ENCODE measurements around the gene ZNF627.
"Not testable (repeated sequence)": the region's sequence is repeated elsewhere in the genome, so short reads cannot be mapped to it uniquely, and the experiment has no call there.

The ZNF627 gene

DNA sequence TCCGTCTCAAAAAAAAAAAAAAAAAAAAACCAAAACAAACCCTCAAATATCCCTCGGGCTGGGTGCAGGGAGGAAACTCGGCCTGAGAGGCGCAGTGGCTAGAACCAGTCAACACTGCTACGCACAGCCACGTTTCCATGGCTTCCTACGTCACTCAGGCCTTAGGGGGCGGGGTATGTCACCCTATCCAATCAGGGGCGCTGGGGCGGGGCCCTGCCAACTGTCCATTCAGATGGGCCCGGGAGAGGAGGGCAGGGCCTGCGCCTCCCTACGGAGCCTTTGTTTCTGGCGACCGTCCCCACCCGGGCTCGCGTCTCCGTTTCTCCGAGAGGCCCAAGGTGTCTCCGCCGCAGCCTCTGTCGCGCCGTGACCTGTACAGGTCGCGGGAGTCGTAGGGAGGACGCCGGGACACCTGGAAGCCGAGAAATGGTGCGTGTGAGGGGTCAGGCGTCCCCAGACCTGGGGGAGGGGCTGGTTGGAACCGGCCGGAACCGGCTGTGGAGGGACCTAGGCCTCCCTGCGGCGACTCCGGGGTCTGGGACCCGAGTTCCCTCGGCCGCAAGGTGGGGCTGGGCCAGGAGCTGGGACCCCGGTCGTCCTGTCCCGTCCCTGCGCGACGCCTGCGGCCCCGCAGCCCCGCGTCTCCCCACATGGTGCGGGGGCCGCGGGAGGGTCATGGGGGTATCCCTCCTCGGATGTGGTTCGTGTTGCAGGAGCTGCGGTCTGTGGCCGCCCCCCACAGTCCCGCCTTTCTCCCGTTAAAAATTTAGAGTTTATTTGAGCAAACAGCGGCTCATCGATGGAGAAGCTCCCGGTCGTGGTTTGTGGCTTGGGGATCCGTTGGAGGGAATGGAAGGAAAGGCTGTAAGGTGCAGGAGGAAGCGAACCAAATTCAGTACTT is at the start of gene ZNF627:
ZNF627 (plus strand) TSS at position 282 of the 901 bp plus-strand sequence; CDS start at position 427, 145 bp downstream.
- peak; percentile 97 for DNase-seq

DNA sequence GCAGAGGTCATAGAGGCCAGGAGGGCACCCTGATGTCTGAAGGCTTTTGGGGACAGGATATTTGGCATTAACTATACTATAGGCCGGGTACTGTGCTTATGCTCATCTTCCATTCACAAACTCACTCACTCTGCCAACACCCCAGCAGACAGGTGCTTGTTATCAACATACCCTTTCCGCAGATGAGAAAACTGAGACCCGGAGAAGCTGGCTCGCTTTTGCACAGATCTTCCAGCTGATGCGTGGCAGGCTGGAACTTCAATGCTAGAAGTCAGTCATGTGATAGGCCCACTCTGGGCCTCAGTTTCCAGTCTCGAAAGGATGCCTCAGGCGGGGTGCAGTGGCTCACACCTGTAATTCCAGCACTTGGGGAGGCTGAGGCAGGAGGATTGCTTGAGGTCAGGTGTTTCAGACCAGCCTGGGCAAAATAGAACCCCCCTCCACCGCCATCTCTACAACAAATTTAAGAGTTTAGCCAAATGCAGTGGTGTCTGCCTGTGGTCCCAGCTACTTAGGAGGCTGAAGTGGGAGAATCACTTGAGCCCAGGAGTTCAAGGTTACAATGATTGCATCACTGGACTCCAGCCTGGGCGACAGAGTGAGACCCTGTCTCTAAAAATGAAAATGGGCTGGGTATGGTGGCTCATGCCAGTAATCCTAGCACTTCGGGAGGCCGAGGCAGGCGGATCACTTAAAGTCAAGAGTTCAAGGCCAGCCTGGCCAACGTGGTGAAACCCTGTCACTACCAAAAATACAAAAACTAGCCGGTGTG is 49.2 kb upstream of the ZNF627 start:
- DNase-seq = no peak

DNA sequence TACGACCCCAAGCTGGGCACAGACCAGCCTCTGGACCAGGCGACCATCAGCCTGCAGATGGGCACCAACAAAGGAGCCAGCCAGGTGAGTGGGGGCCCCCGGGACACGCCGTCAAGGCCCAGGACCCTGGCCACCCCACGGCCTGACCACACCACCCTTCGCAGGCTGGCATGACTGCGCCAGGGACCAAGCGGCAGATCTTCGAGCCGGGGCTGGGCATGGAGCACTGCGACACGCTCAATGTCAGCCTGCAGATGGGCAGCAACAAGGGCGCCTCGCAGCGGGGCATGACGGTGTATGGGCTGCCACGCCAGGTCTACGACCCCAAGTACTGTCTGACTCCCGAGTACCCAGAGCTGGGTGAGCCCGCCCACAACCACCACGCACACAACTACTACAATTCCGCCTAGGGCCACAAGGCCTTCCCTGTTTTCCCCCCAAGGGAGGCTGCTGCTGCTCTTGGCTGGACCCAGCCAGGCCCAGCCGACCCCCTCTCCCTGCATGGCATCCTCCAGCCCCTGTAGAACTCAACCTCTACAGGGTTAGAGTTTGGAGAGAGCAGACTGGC is 47.8 kb upstream of the ZNF627 start:
- no peak for DNase-seq

DNA sequence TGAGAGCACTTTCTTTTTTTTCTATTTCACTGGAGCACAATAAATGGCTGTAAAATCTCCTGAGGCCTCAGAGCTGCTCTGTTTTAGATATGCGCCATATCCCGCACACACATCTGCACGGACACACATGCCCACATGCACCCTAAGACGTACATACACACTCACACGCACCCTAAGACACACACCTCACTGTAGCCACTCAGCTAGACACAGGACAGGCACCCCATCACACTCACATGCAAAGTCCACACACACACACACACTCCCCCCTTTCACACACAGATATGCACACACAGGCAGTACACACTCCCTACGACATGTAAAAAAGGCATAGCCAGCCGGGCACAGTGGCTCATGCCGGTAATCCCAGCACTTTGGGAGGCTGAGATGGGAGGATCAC is 47.0 kb upstream of the ZNF627 start:
- DNase-seq = no peak

DNA sequence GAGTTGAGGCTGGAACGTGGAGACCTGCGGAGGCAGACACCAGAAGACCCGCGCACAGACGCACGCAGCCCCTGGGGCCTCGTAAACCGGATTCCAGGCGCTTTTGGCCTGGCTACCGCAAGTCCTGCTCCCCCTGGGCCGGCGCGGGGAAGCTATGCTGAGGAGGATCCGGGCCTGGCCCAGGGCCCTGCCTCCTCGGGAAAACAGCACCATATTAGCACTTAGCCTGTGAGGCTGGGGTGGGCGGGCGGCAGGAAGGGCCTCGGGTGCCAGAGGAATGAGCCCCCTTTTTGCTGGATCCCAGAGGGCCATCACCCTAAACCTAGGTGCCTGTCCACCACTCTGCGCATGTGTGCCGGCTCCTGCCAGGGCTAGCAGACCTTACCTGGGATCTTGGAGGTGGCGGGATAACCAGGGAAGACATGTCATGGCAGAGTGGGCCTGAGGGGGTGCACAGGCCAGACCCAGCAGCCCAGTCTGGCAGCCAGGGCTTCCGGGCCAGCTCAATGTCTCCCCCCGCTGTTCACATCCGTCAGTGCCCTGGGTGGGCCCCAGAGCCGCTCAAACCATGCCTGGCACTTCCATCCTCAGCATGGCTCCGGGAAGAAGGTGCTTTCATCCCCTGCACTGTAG is 45.6 kb upstream of the ZNF627 start:
- no peak for DNase-seq

GRCh38 chr19:11552666-11553372 is 44.5 kb upstream of the ZNF627 start:
- DNase-seq = no peak

- DNase-seq = no peak
Measured at GRCh38 chr19:11554160-11554559, 43.1 kb upstream of the ZNF627 start.

DNA sequence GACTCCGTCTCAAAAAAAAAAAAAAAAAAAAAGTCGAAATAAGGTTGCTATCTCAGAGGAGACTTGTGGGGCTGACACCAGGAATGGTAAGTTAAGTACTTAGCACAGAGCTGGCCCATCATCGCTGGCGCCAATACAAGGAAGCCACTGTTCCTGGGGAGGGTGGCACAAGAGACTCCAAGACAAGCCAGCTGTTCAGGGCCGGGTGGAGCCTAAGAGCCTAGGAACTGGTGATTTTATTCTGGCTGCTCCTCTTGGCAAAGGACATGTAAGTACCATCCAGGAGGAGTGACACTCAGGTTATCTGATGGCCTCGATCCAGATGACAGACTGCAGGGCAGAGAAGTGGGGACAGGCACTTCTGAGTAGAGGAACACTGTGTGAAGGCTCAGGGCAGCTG is 42.0 kb upstream of the ZNF627 start:
- DNase-seq = no peak

DNA sequence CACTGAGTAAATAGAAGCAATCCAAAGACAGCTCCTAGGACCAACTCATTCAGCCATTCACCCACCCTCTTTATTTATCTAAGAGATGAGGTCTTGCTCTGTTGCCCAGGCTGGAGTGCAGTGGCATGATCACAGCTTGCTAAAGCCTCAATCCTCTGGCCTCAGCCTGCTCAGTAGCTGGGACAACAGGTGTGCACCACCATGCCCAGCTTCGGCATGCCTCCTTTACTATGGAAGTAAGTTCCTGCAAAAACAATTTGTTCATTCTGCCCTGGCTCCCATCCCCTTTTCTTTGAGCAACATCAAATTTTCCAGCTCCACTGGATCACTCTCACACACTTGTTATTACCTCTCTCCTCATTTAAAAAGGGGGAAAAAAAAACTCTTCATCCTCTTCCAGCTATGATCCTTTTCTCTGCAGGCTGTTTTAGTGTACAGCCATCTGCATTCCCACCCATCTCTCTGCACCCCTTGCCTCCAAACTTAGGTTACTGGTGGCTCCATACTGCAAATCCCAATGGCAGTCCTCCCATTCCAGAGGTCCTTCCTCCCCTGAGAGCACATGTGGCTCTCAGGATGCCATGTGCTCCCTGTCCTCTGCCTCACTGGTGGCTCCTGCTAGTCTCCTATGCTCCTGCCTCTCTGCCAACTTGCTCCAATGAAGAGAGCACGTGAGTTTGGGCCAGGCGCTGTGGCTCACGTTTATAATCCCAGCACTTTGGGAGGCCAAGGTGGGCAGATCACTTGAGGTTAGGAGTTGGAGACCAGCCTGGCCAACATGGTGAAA is 40.5 kb upstream of the ZNF627 start:
- no peak for DNase-seq

DNA sequence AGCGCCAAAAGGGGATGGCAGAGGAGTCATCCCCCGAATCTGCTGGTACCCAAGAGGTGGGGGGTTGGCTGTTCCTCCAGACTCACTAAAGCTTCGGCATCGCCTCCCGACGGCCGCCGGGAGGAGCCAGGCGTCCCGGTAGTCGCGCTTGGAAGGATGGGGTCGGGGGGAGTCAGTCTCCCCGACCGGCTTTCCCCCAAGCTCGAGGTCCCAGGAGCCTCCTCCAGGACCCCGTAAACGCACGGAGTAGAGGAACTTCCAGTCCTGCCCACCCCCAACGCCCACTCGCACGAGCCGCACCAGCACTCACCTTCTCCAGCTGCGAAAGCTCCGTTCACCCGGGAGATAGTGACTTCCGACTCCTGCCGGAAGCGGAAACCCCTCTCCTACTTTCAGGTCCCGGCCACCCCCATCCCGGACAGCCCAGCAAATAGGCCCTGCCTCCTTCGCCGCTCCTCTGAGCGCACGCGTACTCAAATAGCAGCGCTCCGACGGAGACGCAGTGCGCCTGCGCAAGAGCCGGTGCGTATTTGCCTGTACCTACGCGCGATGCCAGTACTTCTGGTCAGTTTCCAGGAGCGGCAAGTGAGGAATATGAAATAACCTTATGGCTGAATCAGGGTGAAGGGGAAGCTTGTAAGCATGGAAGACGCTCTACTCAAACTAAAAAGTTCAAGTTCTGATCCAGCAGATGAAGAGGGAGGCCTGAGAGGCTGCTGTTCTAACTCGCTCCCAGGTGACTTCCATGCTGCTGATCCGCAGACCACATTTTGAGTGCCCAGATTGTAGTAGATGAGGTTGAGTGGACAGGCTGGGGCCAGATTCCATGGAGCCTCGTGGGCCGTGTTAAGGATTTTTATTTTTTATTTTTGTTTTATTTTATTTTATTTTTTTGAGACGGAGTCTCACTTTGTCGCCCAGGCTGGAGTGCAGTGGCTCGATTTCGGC is 38.1 kb upstream of the ZNF627 start, which contains the start of gene ELOF1:
ELOF1 (minus strand) TSS at position 350 of the 948 bp plus-strand sequence. CDS start 4,883 bp downstream, outside the sequence.
- peak; percentile 96 for DNase-seq

GRCh38 chr19:11560404-11561051 is 36.8 kb upstream of the ZNF627 start:
- peak; percentile 32 for DNase-seq

DNA sequence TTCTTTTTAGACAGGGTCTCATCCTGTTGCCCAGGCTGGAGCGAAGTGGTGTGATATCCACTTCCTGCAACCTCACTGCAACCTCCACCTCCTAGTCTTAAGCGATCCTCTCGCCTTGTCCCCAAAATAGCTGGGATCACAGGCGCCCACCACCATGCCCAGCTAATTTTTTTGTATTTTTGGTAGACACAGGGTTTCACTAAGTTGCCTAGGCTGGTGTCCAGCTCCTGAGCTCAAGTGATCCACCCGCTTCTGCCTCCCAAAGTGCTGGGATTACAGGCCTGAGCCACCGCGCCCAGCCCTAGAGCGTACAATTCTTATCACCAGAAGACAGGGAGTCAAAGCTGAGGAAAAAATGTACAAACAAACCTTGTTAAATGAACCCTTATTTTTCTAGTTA is 33.8 kb upstream of the ZNF627 start:
- DNase-seq = no peak

- not testable (repeated sequence) for DNase-seq
Measured at GRCh38 chr19:11564082-11564807, 33.0 kb upstream of the ZNF627 start.

DNA sequence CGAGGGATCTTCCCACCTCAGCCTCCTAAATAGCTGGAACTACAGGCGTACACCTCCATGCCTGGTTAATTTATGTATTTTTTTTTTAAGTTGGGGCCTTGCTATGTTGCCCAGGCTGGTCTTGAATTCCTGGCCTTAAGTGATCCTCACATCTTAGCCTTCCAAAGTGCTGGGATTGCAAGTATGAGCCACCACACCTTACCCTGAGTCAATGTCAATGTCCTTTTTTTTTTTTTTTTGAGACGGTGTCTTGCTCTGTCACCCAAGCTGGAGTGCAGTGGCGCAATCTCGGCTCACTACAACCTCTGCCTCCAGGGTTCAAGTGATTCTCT is 31.7 kb upstream of the ZNF627 start:
- DNase-seq = not testable (repeated sequence)

DNA sequence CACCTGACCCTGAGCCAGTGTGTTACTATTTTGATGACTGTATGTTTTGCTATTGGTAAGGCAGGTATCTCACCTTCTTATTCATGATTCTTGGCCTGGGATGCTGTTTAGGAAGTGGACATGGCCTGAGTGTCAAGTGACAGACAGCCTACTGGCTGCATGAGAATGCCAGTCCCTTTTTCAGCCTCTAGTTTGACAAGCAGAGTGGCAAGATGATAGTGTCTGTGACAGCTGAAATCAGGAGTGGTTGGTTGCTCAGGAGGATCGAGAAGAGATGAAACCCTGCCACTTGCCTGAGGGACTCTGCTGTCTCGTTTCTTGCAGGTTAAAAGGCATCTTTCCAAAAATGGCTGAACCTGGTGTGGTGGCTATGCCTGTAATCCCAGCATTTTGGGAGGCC is 31.1 kb upstream of the ZNF627 start:
- no peak for DNase-seq

- peak; percentile 62 for DNase-seq
Measured at GRCh38 chr19:11570039-11570462, 27.2 kb upstream of the ZNF627 start.

GRCh38 chr19:11573354-11573753 is 23.9 kb upstream of the ZNF627 start:
- not testable (repeated sequence) for DNase-seq

- not testable (repeated sequence) for DNase-seq
Measured at GRCh38 chr19:11573763-11574162, 23.5 kb upstream of the ZNF627 start.

- DNase-seq = no peak
Measured at GRCh38 chr19:11574689-11575088, 22.6 kb upstream of the ZNF627 start.

Data from NCI-H2171 (cell line).